NCI-H82 (cell line): Measurements from ENCODE around the gene TC2N.
A peak's percentile ranks its signal among the peaks of the same experiment; 100 is the strongest.
"Not testable (repeated sequence)": the region's sequence is repeated elsewhere in the genome, so short reads cannot be mapped to it uniquely, and the experiment has no call there.

ENCODE experiments used
- DNase-seq: peaks from one replicate; lab custom pipeline; 2025; lab: John Stamatoyannopoulos, UW

The TC2N gene

DNA sequence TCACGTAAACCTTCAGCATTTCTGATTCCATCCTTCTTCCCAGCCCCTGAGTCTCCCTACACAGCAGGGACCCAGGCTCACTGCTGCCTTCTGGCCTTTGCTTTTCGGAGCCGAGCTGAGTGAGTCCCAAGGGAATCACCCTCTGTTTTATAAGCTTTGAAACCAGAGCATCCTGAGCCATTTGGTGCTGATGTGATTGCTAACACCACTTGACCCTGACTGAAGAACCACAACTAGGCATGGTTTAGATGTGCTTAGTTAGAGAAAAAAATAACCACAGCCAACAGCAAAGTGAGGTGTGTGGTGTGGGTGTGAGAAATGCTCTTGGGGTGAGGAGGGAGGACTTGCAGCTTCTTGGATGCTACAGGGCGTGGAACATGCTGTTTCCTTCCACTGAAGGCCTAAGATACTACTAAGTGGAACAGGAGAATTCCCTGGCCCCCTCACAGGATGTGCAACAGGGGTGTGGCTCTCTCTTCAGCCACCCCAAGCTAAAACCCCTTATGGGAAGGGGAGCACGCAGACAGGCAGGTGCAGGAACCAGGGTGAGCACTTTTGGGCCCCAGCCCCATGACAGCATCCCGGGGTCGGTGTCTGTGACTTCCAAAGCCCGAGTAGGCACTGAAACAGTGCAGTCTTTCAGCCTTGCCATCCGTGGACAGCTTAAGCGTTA, at the start of gene TC2N:
TC2N (minus strand) TSS at position 221 of the 673 bp plus-strand sequence. CDS start 53,767 bp downstream, outside the sequence.
- DNase-seq: peak; percentile 57

- DNase-seq: no peak
These were observed 44.7 kb upstream of the TC2N start for GRCh38 chr14:91912035-91912434.

- DNase-seq: peak; percentile 66
These were observed 44.2 kb upstream of the TC2N start for GRCh38 chr14:91911474-91912032.

- no peak for DNase-seq
These were observed 42.9 kb upstream of the TC2N start for GRCh38 chr14:91910196-91910595.

GRCh38 chr14:91906374-91906773, 39.0 kb upstream of the TC2N start:
- no peak for DNase-seq

DNA sequence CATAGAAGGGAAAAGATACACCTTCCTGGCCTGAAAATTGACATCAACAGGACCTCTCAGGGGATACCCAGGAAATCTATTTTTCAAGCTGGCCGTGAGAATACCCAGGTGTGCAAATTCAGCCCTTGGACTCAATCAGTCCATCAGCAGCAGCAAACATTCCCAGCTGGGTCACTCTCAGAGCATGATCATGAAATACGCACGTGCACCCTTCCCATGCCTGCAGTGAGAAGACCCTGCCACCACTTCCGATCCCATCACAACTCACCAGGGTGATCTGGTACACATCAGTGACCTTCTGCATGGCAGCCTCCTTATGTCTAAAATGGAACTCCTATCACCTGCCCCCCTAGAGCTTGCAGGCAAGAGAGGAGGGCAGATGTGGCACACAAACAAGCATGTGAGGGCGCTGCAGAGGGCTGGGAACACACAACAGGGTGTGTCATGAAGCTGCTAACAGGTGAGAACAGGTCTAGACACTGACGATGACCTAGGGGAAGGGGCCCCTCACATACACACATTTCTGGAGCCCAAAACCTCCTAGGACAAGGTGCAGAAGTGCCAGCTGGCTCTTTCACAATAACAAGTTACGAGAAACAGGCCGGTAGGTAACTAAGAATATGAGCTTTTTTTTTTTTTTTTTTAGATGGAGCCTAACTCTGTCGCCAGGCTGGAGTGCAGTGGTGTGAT, 37.8 kb upstream of the TC2N start:
- DNase-seq: no peak

- DNase-seq: no peak
These were observed 37.1 kb upstream of the TC2N start for GRCh38 chr14:91904483-91904882.

- no peak for DNase-seq
These were observed 35.7 kb upstream of the TC2N start for GRCh38 chr14:91903070-91903469.

GRCh38 chr14:91902336-91902735, 35.0 kb upstream of the TC2N start:
- DNase-seq: no peak

DNA sequence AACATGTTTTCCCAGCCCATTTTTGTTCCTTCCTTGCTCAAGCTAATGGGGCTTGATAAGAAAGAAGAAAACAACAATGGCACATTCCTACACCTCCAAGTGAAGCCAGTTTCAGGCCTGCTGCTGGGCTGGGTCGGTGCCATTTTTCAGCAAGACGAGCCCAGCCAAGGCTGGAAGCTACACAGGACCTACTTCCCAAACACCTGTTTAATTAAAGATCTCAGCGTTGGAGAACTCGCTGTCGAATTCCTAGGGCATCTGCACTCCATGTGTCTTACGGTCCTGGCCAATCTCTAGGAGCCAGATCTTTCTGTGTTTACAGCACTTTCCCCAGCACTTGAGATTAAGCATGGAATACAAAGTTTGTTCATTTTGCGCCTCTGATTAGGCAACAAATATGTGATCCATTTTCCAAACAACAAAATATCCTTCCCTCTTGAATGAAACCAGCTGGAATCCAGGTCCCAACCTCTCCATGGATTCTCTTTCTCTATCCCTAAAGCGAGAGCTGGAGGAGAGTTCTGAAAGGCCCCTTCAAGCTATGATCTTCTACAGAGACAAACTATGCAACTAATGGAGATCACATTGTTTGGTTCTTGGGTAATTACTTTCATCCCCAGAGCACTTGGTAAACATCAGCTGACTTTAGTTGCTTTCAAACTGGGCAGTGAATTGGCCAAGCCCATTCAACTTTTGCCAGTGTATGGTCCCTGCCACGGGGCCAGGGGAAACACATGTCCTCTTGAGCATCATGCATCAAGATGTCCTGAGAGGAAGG, 34.3 kb upstream of the TC2N start:
- no peak for DNase-seq

DNA sequence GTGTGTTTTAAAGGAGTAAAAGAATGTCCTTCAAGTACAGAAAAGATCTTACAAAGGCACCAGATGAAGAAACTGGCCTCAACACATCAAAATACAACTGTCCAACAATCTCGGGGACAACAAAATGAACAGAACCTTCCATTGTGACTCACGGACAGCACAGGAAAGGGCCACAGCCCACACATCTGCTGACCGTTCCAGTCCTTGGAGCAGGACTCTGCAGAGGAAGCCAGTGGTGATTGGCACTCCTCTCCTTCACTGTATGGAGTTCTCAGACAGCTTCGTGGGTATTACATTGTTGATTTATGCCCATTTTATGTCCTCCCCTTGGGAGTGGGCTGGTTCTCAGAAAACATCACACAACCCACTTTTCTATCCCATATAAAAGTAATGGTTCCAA, 32.5 kb upstream of the TC2N start:
- DNase-seq: no peak

- DNase-seq: peak; percentile 34
These were observed 31.9 kb upstream of the TC2N start for GRCh38 chr14:91899213-91899612.

DNA sequence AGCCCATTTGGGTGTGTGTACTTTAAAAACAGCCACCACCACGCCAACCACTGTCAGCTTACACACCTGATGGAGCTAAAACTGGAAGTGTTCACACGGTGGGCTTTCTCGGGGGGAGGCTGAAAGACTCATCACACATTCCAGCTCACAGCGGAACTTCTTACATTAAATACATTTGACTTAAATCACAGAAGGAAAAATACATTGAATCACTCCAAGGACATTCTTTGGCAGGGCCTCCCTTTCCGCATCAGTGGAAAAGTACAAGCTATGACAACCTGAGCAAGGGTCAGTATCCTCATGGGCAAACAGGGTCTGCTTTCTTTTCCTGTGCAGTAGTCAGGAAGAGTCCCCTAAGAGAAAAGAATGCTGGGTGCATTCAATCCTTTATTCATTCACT, 31.0 kb upstream of the TC2N start:
- no peak for DNase-seq

DNA sequence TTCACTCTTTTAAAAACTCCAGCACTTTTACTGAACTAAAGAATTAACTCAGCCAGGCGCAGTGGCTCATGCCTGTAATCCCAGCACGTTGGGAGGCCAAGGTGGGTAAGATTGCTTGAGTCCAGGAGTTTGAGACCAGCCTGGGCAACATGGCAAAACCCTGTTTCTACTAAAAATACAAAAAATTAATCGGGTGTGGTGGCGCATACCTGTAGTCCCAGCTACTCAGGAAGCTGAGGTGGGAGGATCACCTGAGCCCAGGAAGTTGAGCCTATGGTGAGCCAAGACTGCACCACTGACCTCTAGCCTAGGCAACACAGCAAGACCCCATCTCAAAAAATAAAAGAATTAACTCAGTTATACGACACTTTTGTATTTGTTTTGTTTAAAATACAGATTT, 30.4 kb upstream of the TC2N start:
- DNase-seq: not testable (repeated sequence)

GRCh38 chr14:91897106-91897701, 29.9 kb upstream of the TC2N start:
- DNase-seq: no peak

DNA sequence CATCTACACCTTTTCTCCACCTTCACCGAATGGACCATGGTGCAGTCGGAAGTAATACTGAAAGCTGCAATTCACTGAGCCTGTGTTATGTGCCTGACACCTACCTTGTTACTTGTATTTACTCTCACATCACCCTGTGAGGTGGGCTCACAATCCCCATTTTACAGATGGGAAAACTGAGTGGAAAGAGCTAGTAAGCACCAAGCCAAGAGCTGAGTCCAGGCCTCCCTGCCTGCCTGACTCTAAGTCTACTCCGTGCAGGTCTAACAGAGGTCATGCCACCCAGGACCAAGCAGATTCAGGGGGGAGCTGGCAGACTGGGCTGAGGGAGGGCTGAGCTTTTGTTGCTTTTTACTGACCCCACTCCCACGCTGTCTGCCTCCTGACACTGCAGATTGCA, 29.1 kb upstream of the TC2N start:
- DNase-seq: no peak

DNA sequence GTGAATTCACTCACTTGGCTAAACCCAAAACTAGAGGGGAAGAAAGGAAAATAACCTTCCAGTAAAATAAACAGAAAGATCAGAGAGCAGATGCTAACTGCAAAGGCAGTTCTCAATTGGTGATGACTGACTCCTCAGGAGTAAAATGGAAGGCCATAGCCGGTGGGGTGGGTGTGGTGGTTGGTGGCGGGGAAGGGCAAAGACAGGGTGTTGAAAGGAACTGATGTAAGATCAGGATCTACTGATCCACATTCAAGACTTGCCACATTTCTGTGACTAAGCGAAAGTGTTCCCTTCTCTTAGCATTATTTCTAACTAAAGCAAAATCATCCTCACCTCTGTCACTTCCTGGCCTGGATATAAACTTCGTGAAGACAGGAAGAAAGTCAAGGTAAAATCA, 26.3 kb upstream of the TC2N start:
- DNase-seq: no peak

DNA sequence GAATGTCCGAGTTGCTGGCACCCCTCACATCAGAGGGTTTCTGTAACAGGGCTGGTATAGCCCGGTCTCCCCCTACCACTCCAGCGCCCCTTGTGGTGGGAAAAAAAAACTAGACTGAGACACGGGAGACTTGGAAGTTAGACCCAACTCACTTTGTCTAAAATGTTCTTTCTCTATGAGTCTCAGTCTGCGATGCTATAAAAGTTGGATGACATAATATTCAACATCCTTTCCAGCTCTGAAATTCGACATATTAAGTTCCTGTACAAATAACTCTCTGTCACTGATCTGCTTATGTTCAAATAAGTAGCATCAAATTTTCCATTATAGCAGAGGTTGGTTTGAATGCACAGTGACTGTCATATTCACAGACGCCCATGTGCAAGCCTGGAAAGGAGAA, 25.7 kb upstream of the TC2N start:
- peak; percentile 57 for DNase-seq

DNA sequence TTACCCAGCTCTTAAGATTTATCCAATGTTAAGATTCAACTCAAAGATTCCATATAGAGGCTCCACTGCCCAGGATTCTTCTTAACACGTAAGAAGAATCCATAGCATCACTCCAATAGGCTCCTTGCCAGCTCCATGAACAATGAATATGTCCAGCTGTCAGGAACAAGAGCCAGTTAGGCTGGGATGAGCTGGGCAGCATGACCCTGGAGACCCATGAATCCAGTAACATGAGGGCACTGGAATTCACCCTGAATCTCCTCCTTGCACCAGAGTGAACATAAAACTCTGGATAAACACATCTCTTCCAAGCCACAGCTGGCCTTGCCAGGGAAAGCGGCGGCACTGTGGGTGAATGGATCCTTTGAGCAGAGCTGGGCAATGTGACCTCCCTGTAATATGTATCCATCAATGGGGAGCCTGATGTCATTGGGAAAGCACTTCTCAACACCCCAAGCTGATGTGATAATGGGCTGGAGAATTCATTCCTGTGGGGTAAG, 24.4 kb upstream of the TC2N start:
- no peak for DNase-seq

DNA sequence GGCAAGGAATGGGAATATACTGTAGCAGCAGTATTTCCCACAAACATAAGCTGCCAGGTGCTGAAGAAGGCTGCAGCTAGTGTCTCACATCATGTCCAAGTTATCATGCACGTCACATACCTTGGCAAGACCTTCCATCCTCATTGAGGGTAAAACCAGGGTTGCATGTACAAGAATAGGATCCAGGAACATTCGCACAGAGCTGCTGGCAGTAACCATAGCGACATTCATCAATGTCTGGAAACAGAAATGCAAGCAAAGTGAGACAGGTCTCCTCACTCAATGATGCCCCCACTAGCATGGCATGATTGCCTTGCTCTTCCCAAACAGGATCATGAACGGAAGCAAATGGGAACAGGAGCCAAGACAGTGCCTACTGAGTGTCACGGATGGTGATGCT, 23.8 kb upstream of the TC2N start:
- DNase-seq: no peak

GRCh38 chr14:91890291-91890749, 23.0 kb upstream of the TC2N start:
- DNase-seq: no peak
